Astrocyte of the spinal cord (primary cell): Measurements from ENCODE around the gene TRIM9.

ENCODE experiments used
- DNase-seq: peaks from one replicate; pipeline ENCODE4 v3.0.0; 2011; ENCODE audit warnings: low read depth, low spot score
- H3K4me3 ChIP-seq: 2 replicates; pipeline ENCODE4 v1.5.1; 2011; ENCODE audit warnings: low read depth, mild to moderate bottlenecking, low read length, moderate library complexity
- CTCF ChIP-seq: IDR thresholded peaks from 2 replicates; pipeline ENCODE4 v1.5.1; 2012; ENCODE audit warnings: low read depth, mild to moderate bottlenecking, low read length, inconsistent platforms
- in situ Hi-C: cut with HindIII; loops from 2 replicates; pipeline ENCODE4 v1.10.0; 2017; ENCODE audit warnings: low sequenced_read_pairs

Gene TRIM9

GRCh38 chr14:51116682-51117081 lies 21.8 kb upstream of the TRIM9 start:
- no peak overlapping the region for H3K4me3 ChIP-seq
- no peak for DNase-seq
- in situ Hi-C loops, result no loop called here
- TF ChIP-seq CTCF, result no peak

GRCh38 chr14:51109651-51110050 lies 14.7 kb upstream of the TRIM9 start:
- in situ Hi-C loops, result no loop called here
- DNase-seq, result no peak
- no peak for TF ChIP-seq CTCF
- H3K4me3 ChIP-seq, result no peak overlapping the region

- no peak overlapping the region for H3K4me3 ChIP-seq
- in situ Hi-C loops, result no loop called here
- no peak for TF ChIP-seq CTCF
- no peak for DNase-seq
Measured at GRCh38 chr14:51107801-51108200, 12.9 kb upstream of the TRIM9 start.

DNA sequence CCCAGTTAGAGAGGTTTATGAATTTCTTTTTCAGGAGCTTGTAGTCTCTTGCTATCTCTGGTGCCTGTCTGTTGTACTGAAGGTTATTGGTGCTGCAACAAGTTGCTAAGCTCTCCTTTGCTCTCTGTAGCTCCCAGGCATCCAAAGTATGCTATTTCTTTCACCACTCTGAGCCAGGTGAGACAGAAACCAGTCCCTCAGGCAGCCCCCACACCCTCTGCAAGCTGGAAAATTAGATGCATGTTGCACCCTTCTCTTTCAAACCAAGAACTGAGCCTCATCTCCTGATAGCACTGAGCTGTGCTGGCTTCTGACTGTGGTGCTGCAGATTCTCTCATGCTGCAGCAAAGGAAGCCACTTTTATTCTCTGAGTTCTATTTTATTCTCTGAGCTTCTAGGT lies 9.6 kb upstream of the TRIM9 start:
- H3K4me3 ChIP-seq, result no peak overlapping the region
- in situ Hi-C loops, result no loop called here
- no peak for TF ChIP-seq CTCF
- DNase-seq, result no peak

DNA sequence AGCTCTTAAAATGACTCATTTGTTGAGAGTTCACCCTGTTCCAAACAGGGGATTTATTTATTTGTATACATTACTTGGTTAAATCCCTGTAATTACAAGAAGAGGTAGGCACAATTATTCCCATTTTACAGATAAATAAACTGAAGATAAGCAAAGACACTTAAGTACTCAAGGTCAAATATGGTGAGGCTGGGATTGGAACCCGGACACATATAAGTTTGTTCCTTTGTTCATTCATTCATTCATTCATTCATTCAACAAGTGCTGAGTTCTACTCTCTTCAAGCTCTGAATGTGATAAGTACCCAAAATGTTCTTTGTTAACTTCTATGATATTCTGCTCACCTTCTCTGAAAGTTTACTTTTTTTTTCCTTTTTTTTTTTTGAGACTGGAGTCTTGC lies 2.4 kb upstream of the TRIM9 start:
- no peak for DNase-seq
- H3K4me3 ChIP-seq, result no peak overlapping the region
- in situ Hi-C loops, result no loop called here
- TF ChIP-seq CTCF, result no peak

GRCh38 chr14:51096870-51097269 lies 2.0 kb upstream of the TRIM9 start:
- no peak for TF ChIP-seq CTCF
- in situ Hi-C loops, result no loop called here
- no peak overlapping the region for H3K4me3 ChIP-seq
- DNase-seq, result no peak
